ENCODE results near the gene PDXP. TPM values are rescaled to one million over a fixed set of nuclear protein-coding genes. Genes with fewer than 3 reads are reported as not detected.

Gene PDXP
- total RNA-seq, 1 experiment from 2014 or later, result 17.6 TPM

DNA sequence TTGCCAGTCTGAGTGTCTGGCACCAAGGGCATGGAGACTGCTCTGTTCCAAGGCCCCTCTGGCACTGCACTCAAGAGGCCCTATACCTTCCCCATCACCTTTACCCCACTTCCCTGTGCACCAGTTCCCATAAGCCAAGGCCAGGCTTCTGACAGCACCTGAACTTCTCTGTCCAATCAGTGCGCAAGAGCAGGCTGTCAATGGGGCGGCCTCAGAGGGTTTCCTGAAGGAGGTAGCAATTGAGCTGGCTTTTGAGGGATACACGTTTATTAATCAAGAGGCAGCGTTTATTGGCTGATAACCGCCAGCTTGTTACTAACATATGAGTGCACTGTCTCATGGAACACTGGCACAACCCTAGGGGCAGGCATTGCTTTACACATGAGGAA is 17.0 kb upstream of the PDXP start:
- intact Hi-C loops (cut with micrococcal nuclease; ENCODE audit: unreplicated experiment) (no loop called here), in situ Hi-C loops (cut with HindIII; ENCODE audit: low pct_unique_long_range_greater_than_20kb, low sequenced_read_pairs) (no loop called here)
- no peaks in the 10 kb centered on the region for H3K27me3 ChIP-seq (ENCODE audit: control insufficient read depth, insufficient read depth, low read length)
- DNase-seq (ENCODE audit: low read depth, low spot score) (no peak), ATAC-seq (no peak)
- ChIA-PET CTCF (no interaction called here), POLR2A (no interaction called here)
- no peaks in the 10 kb centered on the region for H3K36me3 ChIP-seq (ENCODE audit: control insufficient read depth, insufficient read depth, low read length)
- TF ChIP-seq, protein P1, sequence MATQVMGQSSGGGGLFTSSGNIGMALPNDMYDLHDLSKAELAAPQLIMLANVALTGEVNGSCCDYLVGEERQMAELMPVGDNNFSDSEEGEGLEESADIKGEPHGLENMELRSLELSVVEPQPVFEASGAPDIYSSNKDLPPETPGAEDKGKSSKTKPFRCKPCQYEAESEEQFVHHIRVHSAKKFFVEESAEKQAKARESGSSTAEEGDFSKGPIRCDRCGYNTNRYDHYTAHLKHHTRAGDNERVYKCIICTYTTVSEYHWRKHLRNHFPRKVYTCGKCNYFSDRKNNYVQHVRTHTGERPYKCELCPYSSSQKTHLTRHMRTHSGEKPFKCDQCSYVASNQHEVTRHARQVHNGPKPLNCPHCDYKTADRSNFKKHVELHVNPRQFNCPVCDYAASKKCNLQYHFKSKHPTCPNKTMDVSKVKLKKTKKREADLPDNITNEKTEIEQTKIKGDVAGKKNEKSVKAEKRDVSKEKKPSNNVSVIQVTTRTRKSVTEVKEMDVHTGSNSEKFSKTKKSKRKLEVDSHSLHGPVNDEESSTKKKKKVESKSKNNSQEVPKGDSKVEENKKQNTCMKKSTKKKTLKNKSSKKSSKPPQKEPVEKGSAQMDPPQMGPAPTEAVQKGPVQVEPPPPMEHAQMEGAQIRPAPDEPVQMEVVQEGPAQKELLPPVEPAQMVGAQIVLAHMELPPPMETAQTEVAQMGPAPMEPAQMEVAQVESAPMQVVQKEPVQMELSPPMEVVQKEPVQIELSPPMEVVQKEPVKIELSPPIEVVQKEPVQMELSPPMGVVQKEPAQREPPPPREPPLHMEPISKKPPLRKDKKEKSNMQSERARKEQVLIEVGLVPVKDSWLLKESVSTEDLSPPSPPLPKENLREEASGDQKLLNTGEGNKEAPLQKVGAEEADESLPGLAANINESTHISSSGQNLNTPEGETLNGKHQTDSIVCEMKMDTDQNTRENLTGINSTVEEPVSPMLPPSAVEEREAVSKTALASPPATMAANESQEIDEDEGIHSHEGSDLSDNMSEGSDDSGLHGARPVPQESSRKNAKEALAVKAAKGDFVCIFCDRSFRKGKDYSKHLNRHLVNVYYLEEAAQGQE (IDR thresholded peaks at IDR 0.05; ENCODE audit: insufficient read depth in 1 of 2, low read depth in 2 of 2, low read length in 1 of 2), result no peak
- no peak for TF ChIP-seq SIN3A (IDR thresholded peaks at IDR 0.05; ENCODE audit: borderline replicate concordance, insufficient read depth, low read depth, low read length)
- TF ChIP-seq, protein P2, sequence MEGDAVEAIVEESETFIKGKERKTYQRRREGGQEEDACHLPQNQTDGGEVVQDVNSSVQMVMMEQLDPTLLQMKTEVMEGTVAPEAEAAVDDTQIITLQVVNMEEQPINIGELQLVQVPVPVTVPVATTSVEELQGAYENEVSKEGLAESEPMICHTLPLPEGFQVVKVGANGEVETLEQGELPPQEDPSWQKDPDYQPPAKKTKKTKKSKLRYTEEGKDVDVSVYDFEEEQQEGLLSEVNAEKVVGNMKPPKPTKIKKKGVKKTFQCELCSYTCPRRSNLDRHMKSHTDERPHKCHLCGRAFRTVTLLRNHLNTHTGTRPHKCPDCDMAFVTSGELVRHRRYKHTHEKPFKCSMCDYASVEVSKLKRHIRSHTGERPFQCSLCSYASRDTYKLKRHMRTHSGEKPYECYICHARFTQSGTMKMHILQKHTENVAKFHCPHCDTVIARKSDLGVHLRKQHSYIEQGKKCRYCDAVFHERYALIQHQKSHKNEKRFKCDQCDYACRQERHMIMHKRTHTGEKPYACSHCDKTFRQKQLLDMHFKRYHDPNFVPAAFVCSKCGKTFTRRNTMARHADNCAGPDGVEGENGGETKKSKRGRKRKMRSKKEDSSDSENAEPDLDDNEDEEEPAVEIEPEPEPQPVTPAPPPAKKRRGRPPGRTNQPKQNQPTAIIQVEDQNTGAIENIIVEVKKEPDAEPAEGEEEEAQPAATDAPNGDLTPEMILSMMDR (IDR thresholded peaks at IDR 0.05), result no peak
- H3K4me1 ChIP-seq (ENCODE audit: control insufficient read depth, insufficient read depth, low read length), result peaks cover 6% of the 10 kb centered on the region; the same call in 1 of the 2 replicates
- H3K27ac ChIP-seq (ENCODE audit: low read length), result no peak overlapping the region
- no peak overlapping the region for H3K4me3 ChIP-seq (ENCODE audit: low read depth in 2 of 2, low read length in 2 of 2)
- BruUV-seq (replicated peaks), result no TSS peak
- H3K9me3 ChIP-seq (ENCODE audit: control insufficient read depth, insufficient read depth, low read depth, low read length), result no peaks in the 10 kb centered on the region

DNA sequence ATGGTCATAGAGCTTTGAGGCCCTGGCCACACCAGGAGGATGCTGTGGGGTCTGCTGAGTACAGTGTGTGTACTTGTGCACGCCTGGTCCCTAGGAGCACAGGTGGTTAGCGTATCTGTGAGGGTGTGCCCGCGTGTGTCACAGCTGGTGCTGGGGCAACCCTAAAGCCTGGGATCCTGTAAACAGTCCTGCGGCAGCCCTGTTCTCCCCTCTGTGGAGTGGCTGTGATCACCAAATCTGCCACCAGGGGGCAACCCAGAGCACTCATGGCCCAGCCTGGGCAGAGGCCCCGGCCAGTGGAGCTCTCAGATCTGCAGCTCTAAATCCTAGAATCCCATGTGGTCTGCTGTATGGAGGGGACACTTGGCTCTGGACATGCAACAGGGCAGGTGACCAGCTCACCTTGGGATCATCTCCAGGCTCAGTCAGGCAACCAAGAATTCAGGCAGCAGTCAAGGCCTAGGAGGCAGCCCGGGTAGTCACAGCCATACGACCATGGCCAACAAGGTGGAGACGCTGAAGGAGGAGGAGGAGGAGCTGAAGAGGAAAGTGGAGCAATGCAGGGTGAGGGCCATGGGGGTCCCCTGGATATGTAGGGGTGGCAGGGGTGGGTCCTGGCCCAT is 15.2 kb upstream of the PDXP start:
- Histone ChIP-seq H3K9me3 (ENCODE audit: control insufficient read depth, insufficient read depth, low read depth, low read length) (no peaks in the 10 kb centered on the region), H3K4me3 (ENCODE audit: low read depth in 2 of 2, low read length in 2 of 2) (no peak overlapping the region), H3K36me3 (ENCODE audit: control insufficient read depth, insufficient read depth, low read length) (no peaks in the 10 kb centered on the region), H3K27ac (ENCODE audit: low read length) (no peak overlapping the region), H3K4me1 (ENCODE audit: control insufficient read depth, insufficient read depth, low read length) (peaks cover 6% of the 10 kb centered on the region; the same call in 1 of the 2 replicates), H3K27me3 (ENCODE audit: control insufficient read depth, insufficient read depth, low read length) (no peaks in the 10 kb centered on the region)
- DNase-seq (ENCODE audit: low read depth, low spot score) (no peak), ATAC-seq (peak; percentile 92)
- ChIA-PET CTCF (interaction anchor here (0.5 to 1.6 kb wide), 10 partner anchors 9 to 180 kb away, joined by 3 to 14 read pairs (median 6); partner anchors contain the start of genes GALR3, LGALS1 and PDXP), POLR2A (interaction anchor here (0.6 to 0.7 kb wide), 3 partner anchors 28 to 146 kb away, joined by 3 to 5 read pairs (median 3); no protein-coding TSS in a partner anchor)
- BruUV-seq (replicated peaks), result no TSS peak
- TF ChIP-seq, protein P2 (IDR thresholded peaks at IDR 0.05), result peak; percentile 88
- TF ChIP-seq TCF7L2 (IDR thresholded peaks at IDR 0.05; ENCODE audit: low read depth, low read length) (no peak), SIN3A (IDR thresholded peaks at IDR 0.05; ENCODE audit: borderline replicate concordance, insufficient read depth, low read depth, low read length) (no peak), POLR2AphosphoS5 (IDR thresholded peaks at IDR 0.05; ENCODE audit: low read depth, low read length) (no peak)
- TF ChIP-seq, protein P1 (IDR thresholded peaks at IDR 0.05; ENCODE audit: insufficient read depth in 1 of 2, low read depth in 2 of 2, low read length in 1 of 2), result no peak
- in situ Hi-C loops (cut with HindIII; ENCODE audit: low pct_unique_long_range_greater_than_20kb, low sequenced_read_pairs), result no loop called here
- intact Hi-C loops (cut with micrococcal nuclease; ENCODE audit: unreplicated experiment), result loop anchor here (2.0 kb wide), 1 partner anchor 37 kb away; no protein-coding TSS in a partner anchor

Data from Panc1 (cell line).